ENCODE measurements around the gene GNG7.

GNG7 gene

GRCh38 chr19:2661615-2662014 lies 40.9 kb downstream of the GNG7 start:
- Histone ChIP-seq H3K27me3 (ENCODE audit: insufficient read depth, low read length, poor library complexity, severe bottlenecking) (no peaks in the 10 kb centered on the region), H3K9me3 (ENCODE audit: insufficient read depth, low read depth, low read length) (no peaks in the 10 kb centered on the region; the same call in 1 of the 2 replicates), H3F3A (ENCODE audit: low read depth) (no peaks in the 10 kb centered on the region), H3K4me3 (ENCODE audit: low read length, poor library complexity, severe bottlenecking) (no peak overlapping the region), H3K36me3 (ENCODE audit: insufficient read depth, low read length) (no peaks in the 10 kb centered on the region), H2AFZ (ENCODE audit: low read length) (no peak overlapping the region), H4K20me1 (ENCODE audit: insufficient read depth, low read length, poor library complexity, severe bottlenecking) (no peaks in the 10 kb centered on the region), H3K9me2 (replicated peaks; ENCODE audit: low read depth, low read length) (no peaks in the 10 kb centered on the region), H3K4me2 (ENCODE audit: low read depth, low read length, poor library complexity, severe bottlenecking) (no peak overlapping the region), H3K79me2 (ENCODE audit: insufficient read depth, low read length) (no peaks in the 10 kb centered on the region), H3K4me1 (ENCODE audit: insufficient read depth, low read length, poor library complexity, severe bottlenecking) (no peaks in the 10 kb centered on the region), H3K9ac (ENCODE audit: low read depth, low read length, poor library complexity, severe bottlenecking) (no peak overlapping the region)
- TF ChIP-seq CTCF (conservative IDR thresholded peaks at IDR 0.05; ENCODE audit: low read length) (peak; percentile 45), EZH2phosphoT487 (IDR thresholded peaks at IDR 0.05; ENCODE audit: borderline replicate concordance) (no peak)

- Histone ChIP-seq H3K9me3 (ENCODE audit: insufficient read depth, low read depth, low read length) (no peaks in the 10 kb centered on the region; the same call in 1 of the 2 replicates), H4K20me1 (ENCODE audit: insufficient read depth, low read length, poor library complexity, severe bottlenecking) (no peaks in the 10 kb centered on the region), H3K4me3 (ENCODE audit: low read length, poor library complexity, severe bottlenecking) (no peak overlapping the region), H3F3A (ENCODE audit: low read depth) (no peaks in the 10 kb centered on the region), H3K9me2 (replicated peaks; ENCODE audit: low read depth, low read length) (no peaks in the 10 kb centered on the region), H3K9ac (ENCODE audit: low read depth, low read length, poor library complexity, severe bottlenecking) (no peak overlapping the region), H2AFZ (ENCODE audit: low read length) (no peak overlapping the region), H3K4me2 (ENCODE audit: low read depth, low read length, poor library complexity, severe bottlenecking) (no peak overlapping the region), H3K27me3 (ENCODE audit: insufficient read depth, low read length, poor library complexity, severe bottlenecking) (no peaks in the 10 kb centered on the region), H3K4me1 (ENCODE audit: insufficient read depth, low read length, poor library complexity, severe bottlenecking) (no peaks in the 10 kb centered on the region), H3K36me3 (ENCODE audit: insufficient read depth, low read length) (no peaks in the 10 kb centered on the region), H3K79me2 (ENCODE audit: insufficient read depth, low read length) (no peaks in the 10 kb centered on the region)
- TF ChIP-seq CTCF (conservative IDR thresholded peaks at IDR 0.05; ENCODE audit: low read length) (no peak), EZH2phosphoT487 (IDR thresholded peaks at IDR 0.05; ENCODE audit: borderline replicate concordance) (no peak)
Observed at GRCh38 chr19:2659856-2660432, 42.5 kb downstream of the GNG7 start.

- Histone ChIP-seq H3K4me2 (ENCODE audit: low read depth, low read length, poor library complexity, severe bottlenecking) (no peak overlapping the region), H3K9ac (ENCODE audit: low read depth, low read length, poor library complexity, severe bottlenecking) (no peak overlapping the region), H3K4me1 (ENCODE audit: insufficient read depth, low read length, poor library complexity, severe bottlenecking) (no peaks in the 10 kb centered on the region), H4K20me1 (ENCODE audit: insufficient read depth, low read length, poor library complexity, severe bottlenecking) (no peaks in the 10 kb centered on the region), H3K9me2 (replicated peaks; ENCODE audit: low read depth, low read length) (no peaks in the 10 kb centered on the region), H2AFZ (ENCODE audit: low read length) (no peak overlapping the region), H3K36me3 (ENCODE audit: insufficient read depth, low read length) (no peaks in the 10 kb centered on the region), H3F3A (ENCODE audit: low read depth) (no peaks in the 10 kb centered on the region), H3K79me2 (ENCODE audit: insufficient read depth, low read length) (no peaks in the 10 kb centered on the region), H3K9me3 (ENCODE audit: insufficient read depth, low read depth, low read length) (no peaks in the 10 kb centered on the region; the same call in 1 of the 2 replicates), H3K27me3 (ENCODE audit: insufficient read depth, low read length, poor library complexity, severe bottlenecking) (no peaks in the 10 kb centered on the region), H3K4me3 (ENCODE audit: low read length, poor library complexity, severe bottlenecking) (no peak overlapping the region)
- TF ChIP-seq CTCF (conservative IDR thresholded peaks at IDR 0.05; ENCODE audit: low read length) (no peak), EZH2phosphoT487 (IDR thresholded peaks at IDR 0.05; ENCODE audit: borderline replicate concordance) (no peak)
Observed at GRCh38 chr19:2656533-2656932, 46.0 kb downstream of the GNG7 start.
